Hindlimb muscle (tissue), 1 donor: ENCODE results near the gene KEAP1. TPM values are rescaled to one million over a fixed set of nuclear protein-coding genes. Genes with fewer than 3 reads are reported as not detected.

Source experiments
- DNase-seq: peaks from one replicate; pipeline ENCODE4 v3.0.0-alpha.2; 2013
- polyA plus RNA-seq: library from polyadenylated mRNA; unstranded; fragments of 120-200 nt; gene quantifications from one replicate; pipeline ENCODE4 v1.2.1, GENCODE V29; 2013; ENCODE audit not compliant: insufficient read length

KEAP1 gene
- polyA plus RNA-seq, 1 donor = 65.6 TPM

GRCh38 chr19:10449037-10449436, 54.1 kb downstream of the KEAP1 start:
- DNase-seq = no peak

GRCh38 chr19:10442698-10443097, 60.5 kb downstream of the KEAP1 start:
- DNase-seq = no peak

- DNase-seq = no peak
Measured at GRCh38 chr19:10439588-10439987, 63.6 kb downstream of the KEAP1 start.

Other genes with a start within 250 kb of the KEAP1 start
- 9.5 TPM for gene ICAM1, start 232.2 kb downstream of the KEAP1 start, polyA plus RNA-seq
- 0.45 TPM for gene ICAM4, start 216.4 kb downstream of the KEAP1 start, polyA plus RNA-seq
- 0.23 TPM for gene ICAM5, start 213.4 kb downstream of the KEAP1 start, polyA plus RNA-seq
- gene ZGLP1, start 193.5 kb downstream of the KEAP1 start, polyA plus RNA-seq = 5.0 TPM
- 19.4 TPM for gene FDX2, start 187.3 kb downstream of the KEAP1 start, polyA plus RNA-seq
- gene RAVER1, start 169.8 kb downstream of the KEAP1 start, polyA plus RNA-seq = 18.4 TPM
- gene ICAM3, start 163.7 kb downstream of the KEAP1 start, polyA plus RNA-seq = 5.8 TPM
- 71.8 TPM for gene TYK2, start 122.8 kb downstream of the KEAP1 start, polyA plus RNA-seq
- gene CDC37, start 99.8 kb downstream of the KEAP1 start, polyA plus RNA-seq = 137 TPM
- 5.0 TPM for gene PDE4A, start 82.8 kb downstream of the KEAP1 start, polyA plus RNA-seq
- gene S1PR5, start 14.1 kb upstream of the KEAP1 start, polyA plus RNA-seq = 1.2 TPM
- gene ATG4D, start 40.5 kb upstream of the KEAP1 start, polyA plus RNA-seq = 26.2 TPM
- gene KRI1, start 62.7 kb upstream of the KEAP1 start, polyA plus RNA-seq = 27.5 TPM
- gene CDKN2D, start 65.6 kb upstream of the KEAP1 start, polyA plus RNA-seq = 14.4 TPM
- gene AP1M2, start 84.0 kb upstream of the KEAP1 start, polyA plus RNA-seq = 0.86 TPM
- 184 TPM for gene SLC44A2, start 122.2 kb upstream of the KEAP1 start, polyA plus RNA-seq
- 175 TPM for gene ILF3, start 151.0 kb upstream of the KEAP1 start, polyA plus RNA-seq
- gene QTRT1, start 198.1 kb upstream of the KEAP1 start, polyA plus RNA-seq = 36.8 TPM
- gene DNM2, start 214.7 kb upstream of the KEAP1 start, polyA plus RNA-seq = 87.4 TPM